HUDEP-2 (cell line): ENCODE measurements around the gene TRDMT1.

Source experiments
- DNase-seq, 76 experiments: peaks; one replicate each; lab custom pipeline; 2025; ENCODE audit not compliant: unreplicated experiment in 76 of 76; lab: John Stamatoyannopoulos, UW

Gene TRDMT1

GRCh38 chr10:17179002-17179401 is 22.5 kb downstream of the TRDMT1 start:
- no peak for DNase-seq

- DNase-seq: no peak
These were observed 23.5 kb downstream of the TRDMT1 start for GRCh38 chr10:17178006-17178405.

GRCh38 chr10:17177014-17177413 is 24.5 kb downstream of the TRDMT1 start:
- no peak for DNase-seq

GRCh38 chr10:17176091-17176490 is 25.4 kb downstream of the TRDMT1 start:
- DNase-seq: no peak

GRCh38 chr10:17175551-17175950 is 25.9 kb downstream of the TRDMT1 start:
- no peak for DNase-seq

- no peak for DNase-seq
These were observed 26.8 kb downstream of the TRDMT1 start for GRCh38 chr10:17174626-17175025.

- no peak for DNase-seq
These were observed 30.3 kb downstream of the TRDMT1 start for GRCh38 chr10:17171141-17171641.

- peak in 3 of 76 experiments; percentile 1 to 20 (median 5) for DNase-seq
These were observed 31.7 kb downstream of the TRDMT1 start for GRCh38 chr10:17169803-17170202.

- no peak for DNase-seq
These were observed 34.8 kb downstream of the TRDMT1 start for GRCh38 chr10:17166699-17167098.

- DNase-seq: no peak
These were observed 38.6 kb downstream of the TRDMT1 start for GRCh38 chr10:17162828-17163227.

GRCh38 chr10:17161775-17162174 is 39.7 kb downstream of the TRDMT1 start:
- no peak for DNase-seq

- no peak for DNase-seq
These were observed 44.4 kb downstream of the TRDMT1 start for GRCh38 chr10:17157024-17157423.

- no peak for DNase-seq
These were observed 45.6 kb downstream of the TRDMT1 start for GRCh38 chr10:17155826-17156225.

GRCh38 chr10:17154116-17154515 is 47.4 kb downstream of the TRDMT1 start:
- DNase-seq: no peak

GRCh38 chr10:17153321-17153720 is 48.2 kb downstream of the TRDMT1 start:
- DNase-seq: no peak

- no peak for DNase-seq
These were observed 49.8 kb downstream of the TRDMT1 start for GRCh38 chr10:17151716-17152115.

GRCh38 chr10:17147884-17148489 is 53.5 kb downstream of the TRDMT1 start:
- no peak for DNase-seq

- no peak for DNase-seq
These were observed 54.6 kb downstream of the TRDMT1 start for GRCh38 chr10:17146892-17147291.

GRCh38 chr10:17145239-17145638 is 56.2 kb downstream of the TRDMT1 start:
- no peak for DNase-seq

- DNase-seq: no peak
These were observed 56.7 kb downstream of the TRDMT1 start for GRCh38 chr10:17144757-17145156.

GRCh38 chr10:17144032-17144431 is 57.4 kb downstream of the TRDMT1 start:
- DNase-seq: no peak

GRCh38 chr10:17143055-17143690 is 58.3 kb downstream of the TRDMT1 start:
- DNase-seq: no peak
